Stimulated activated memory B cell treated with anti-CD40 and anti-IgM and Interleukin-4, amounts not matched to agents 10 μg/mL and 1 μg/mL and 100 μg/mL, for 72 hours (primary cell): ENCODE data around the gene GFPT2.
"Not testable (repeated sequence)": the region's sequence is repeated elsewhere in the genome, so short reads cannot be mapped to it uniquely, and the experiment has no call there.

Experiments
- ATAC-seq: fragments of 150-1000 bp; cut with Tn5 transposase; 2 replicates; pipeline ENCODE4 v1.10.0; 2021
- H3K27ac Mint-ChIP-seq: one replicate; pipeline ENCODE4 v1.8.0; 2022; ENCODE audit warnings: mild to moderate bottlenecking, mixed read lengths
- H3K27me3 Mint-ChIP-seq: one replicate; pipeline ENCODE4 v1.8.0; 2022; ENCODE audit warnings: mixed read lengths
- H3K36me3 Mint-ChIP-seq: one replicate; pipeline ENCODE4 v1.8.0; 2022; ENCODE audit warnings: mixed read lengths
- H3K4me1 Mint-ChIP-seq: one replicate; pipeline ENCODE4 v1.8.0; 2022; ENCODE audit warnings: mixed read lengths
- H3K4me3 Mint-ChIP-seq: one replicate; pipeline ENCODE4 v1.8.0; 2022; ENCODE audit warnings: mild to moderate bottlenecking, moderate library complexity, mixed read lengths
- H3K9me3 Mint-ChIP-seq: one replicate; pipeline ENCODE4 v1.8.0; 2022; ENCODE audit warnings: mixed read lengths

Gene GFPT2

GRCh38 chr5:180323160-180323559, 30.0 kb downstream of the GFPT2 start:
- H3K9me3 Mint-ChIP-seq, result no peaks in the 10 kb centered on the region
- H3K27me3 Mint-ChIP-seq, result peaks cover 9% of the 10 kb centered on the region
- no peaks in the 10 kb centered on the region for H3K36me3 Mint-ChIP-seq
- ATAC-seq, result no peak
- H3K4me1 Mint-ChIP-seq, result no peaks in the 10 kb centered on the region
- H3K4me3 Mint-ChIP-seq, result no peak overlapping the region
- H3K27ac Mint-ChIP-seq, result no peak overlapping the region

GRCh38 chr5:180318456-180319089, 34.6 kb downstream of the GFPT2 start:
- no peaks in the 10 kb centered on the region for H3K9me3 Mint-ChIP-seq
- no peak overlapping the region for H3K4me3 Mint-ChIP-seq
- no peaks in the 10 kb centered on the region for H3K4me1 Mint-ChIP-seq
- H3K27me3 Mint-ChIP-seq, result peaks cover 21% of the 10 kb centered on the region
- ATAC-seq, result no peak
- no peaks in the 10 kb centered on the region for H3K36me3 Mint-ChIP-seq
- H3K27ac Mint-ChIP-seq, result no peak overlapping the region

- H3K27ac Mint-ChIP-seq, result no peak overlapping the region
- ATAC-seq, result no peak
- H3K4me3 Mint-ChIP-seq, result no peak overlapping the region
- H3K27me3 Mint-ChIP-seq, result peaks cover 25% of the 10 kb centered on the region
- no peaks in the 10 kb centered on the region for H3K36me3 Mint-ChIP-seq
- no peaks in the 10 kb centered on the region for H3K4me1 Mint-ChIP-seq
- H3K9me3 Mint-ChIP-seq, result no peaks in the 10 kb centered on the region
Measured at GRCh38 chr5:180316586-180316985, 36.5 kb downstream of the GFPT2 start.

GRCh38 chr5:180315762-180316212, 37.3 kb downstream of the GFPT2 start:
- Mint-ChIP-seq H3K27me3 (peaks cover 30% of the 10 kb centered on the region), H3K27ac (no peak overlapping the region), H3K4me3 (no peak overlapping the region), H3K9me3 (no peaks in the 10 kb centered on the region), H3K4me1 (no peaks in the 10 kb centered on the region), H3K36me3 (no peaks in the 10 kb centered on the region)
- peak; percentile 54 for ATAC-seq

GRCh38 chr5:180313677-180314505, 39.2 kb downstream of the GFPT2 start:
- Mint-ChIP-seq H3K27ac (peak overlapping the region; percentile 75), H3K4me1 (no peaks in the 10 kb centered on the region), H3K27me3 (peaks cover 28% of the 10 kb centered on the region), H3K9me3 (no peaks in the 10 kb centered on the region), H3K36me3 (no peaks in the 10 kb centered on the region), H3K4me3 (peak overlapping the region; percentile 75)
- ATAC-seq, result peak; percentile 91

GRCh38 chr5:180311216-180311615, 41.9 kb downstream of the GFPT2 start:
- ATAC-seq, result no peak
- H3K27me3 Mint-ChIP-seq, result peaks cover 15% of the 10 kb centered on the region
- H3K4me1 Mint-ChIP-seq, result no peaks in the 10 kb centered on the region
- H3K27ac Mint-ChIP-seq, result no peak overlapping the region
- H3K9me3 Mint-ChIP-seq, result no peaks in the 10 kb centered on the region
- H3K36me3 Mint-ChIP-seq, result no peaks in the 10 kb centered on the region
- no peak overlapping the region for H3K4me3 Mint-ChIP-seq

GRCh38 chr5:180306796-180307195, 46.3 kb downstream of the GFPT2 start:
- Mint-ChIP-seq H3K4me1 (no peaks in the 10 kb centered on the region), H3K27me3 (peaks cover 7% of the 10 kb centered on the region), H3K27ac (no peak overlapping the region), H3K9me3 (no peaks in the 10 kb centered on the region), H3K4me3 (no peak overlapping the region), H3K36me3 (no peaks in the 10 kb centered on the region)
- no peak for ATAC-seq

- Mint-ChIP-seq H3K36me3 (no peaks in the 10 kb centered on the region), H3K9me3 (no peaks in the 10 kb centered on the region), H3K27ac (no peak overlapping the region), H3K27me3 (no peaks in the 10 kb centered on the region), H3K4me3 (no peak overlapping the region), H3K4me1 (no peaks in the 10 kb centered on the region)
- no peak for ATAC-seq
Measured at GRCh38 chr5:180305481-180305880, 47.7 kb downstream of the GFPT2 start.

GRCh38 chr5:180304431-180305375, 48.4 kb downstream of the GFPT2 start:
- Mint-ChIP-seq H3K27me3 (no peaks in the 10 kb centered on the region), H3K9me3 (no peaks in the 10 kb centered on the region), H3K4me3 (no peak overlapping the region), H3K36me3 (no peaks in the 10 kb centered on the region), H3K4me1 (no peaks in the 10 kb centered on the region), H3K27ac (no peak overlapping the region)
- peak; percentile 37 for ATAC-seq

- Mint-ChIP-seq H3K9me3 (no peaks in the 10 kb centered on the region), H3K36me3 (no peaks in the 10 kb centered on the region), H3K27ac (no peak overlapping the region), H3K27me3 (no peaks in the 10 kb centered on the region), H3K4me1 (no peaks in the 10 kb centered on the region), H3K4me3 (no peak overlapping the region)
- ATAC-seq, result no peak
Measured at GRCh38 chr5:180304016-180304292, 49.2 kb downstream of the GFPT2 start.

GRCh38 chr5:180303226-180304015, 49.7 kb downstream of the GFPT2 start:
- ATAC-seq, result no peak
- Mint-ChIP-seq H3K9me3 (no peaks in the 10 kb centered on the region), H3K36me3 (no peaks in the 10 kb centered on the region), H3K4me1 (no peaks in the 10 kb centered on the region), H3K27ac (no peak overlapping the region), H3K4me3 (no peak overlapping the region), H3K27me3 (no peaks in the 10 kb centered on the region)

- Mint-ChIP-seq H3K9me3 (no peaks in the 10 kb centered on the region), H3K36me3 (no peaks in the 10 kb centered on the region), H3K27me3 (no peaks in the 10 kb centered on the region), H3K27ac (no peak overlapping the region), H3K4me1 (no peaks in the 10 kb centered on the region), H3K4me3 (no peak overlapping the region)
- ATAC-seq, result no peak
Measured at GRCh38 chr5:180302256-180302655, 50.9 kb downstream of the GFPT2 start.

GRCh38 chr5:180301253-180301652, 51.9 kb downstream of the GFPT2 start:
- no peaks in the 10 kb centered on the region for H3K4me1 Mint-ChIP-seq
- H3K9me3 Mint-ChIP-seq, result no peaks in the 10 kb centered on the region
- H3K27ac Mint-ChIP-seq, result no peak overlapping the region
- no peaks in the 10 kb centered on the region for H3K27me3 Mint-ChIP-seq
- no peaks in the 10 kb centered on the region for H3K36me3 Mint-ChIP-seq
- no peak overlapping the region for H3K4me3 Mint-ChIP-seq
- ATAC-seq, result no peak

GRCh38 chr5:180299526-180299925, 53.6 kb downstream of the GFPT2 start:
- peaks cover 10% of the 10 kb centered on the region for H3K4me1 Mint-ChIP-seq

GRCh38 chr5:180299014-180299413, 54.1 kb downstream of the GFPT2 start:
- not testable (repeated sequence) for H3K4me3 Mint-ChIP-seq, H3K27me3 Mint-ChIP-seq, H3K36me3 Mint-ChIP-seq, H3K9me3 Mint-ChIP-seq, H3K27ac Mint-ChIP-seq, ATAC-seq
- H3K4me1 Mint-ChIP-seq, result peaks cover 15% of the 10 kb centered on the region

More at GRCh38 chr5:180299526-180299925, 53.6 kb downstream of the GFPT2 start:
- H3K9me3 Mint-ChIP-seq, result no peaks in the 10 kb centered on the region
- H3K27ac Mint-ChIP-seq, result no peak overlapping the region
- H3K27me3 Mint-ChIP-seq, result no peaks in the 10 kb centered on the region
- no peaks in the 10 kb centered on the region for H3K36me3 Mint-ChIP-seq
- no peak overlapping the region for H3K4me3 Mint-ChIP-seq
- no peak for ATAC-seq
